ENCODE results near the gene PCDH18.
A peak's percentile ranks its signal among the peaks of the same experiment; 100 is the strongest.
"Not testable (repeated sequence)": the region's sequence is repeated elsewhere in the genome, so short reads cannot be mapped to it uniquely, and the experiment has no call there.

Gene PCDH18

GRCh38 chr4:137531986-137532868 lies at the start of gene PCDH18:
TSS of gene PCDH18 (minus strand) at chr4:137532494. CDS start at chr4:137532088, 406 bp downstream.
- DNase-seq (ENCODE audit: low read depth in 3 of 3) = peak in 1 of 3 donors; percentile 5

- DNase-seq (ENCODE audit: low read depth in 3 of 3) = no peak
These were observed 44.2 kb upstream of the PCDH18 start for GRCh38 chr4:137576446-137576845.

- no peak for DNase-seq (ENCODE audit: low read depth in 3 of 3)
These were observed 40.4 kb upstream of the PCDH18 start for GRCh38 chr4:137572647-137573046.

GRCh38 chr4:137572163-137572562 lies 39.9 kb upstream of the PCDH18 start:
- DNase-seq (ENCODE audit: low read depth in 3 of 3) = no peak

- no peak for DNase-seq (ENCODE audit: low read depth in 3 of 3)
These were observed 27.5 kb upstream of the PCDH18 start for GRCh38 chr4:137559801-137560200.

GRCh38 chr4:137558951-137559350 lies 26.7 kb upstream of the PCDH18 start:
- DNase-seq (ENCODE audit: low read depth in 3 of 3) = no peak

- DNase-seq (ENCODE audit: low read depth in 3 of 3) = no peak
These were observed 13.2 kb upstream of the PCDH18 start for GRCh38 chr4:137545461-137545861.

- no peak for DNase-seq (ENCODE audit: low read depth in 3 of 3)
These were observed 11.4 kb upstream of the PCDH18 start for GRCh38 chr4:137543648-137544047.

- no peak for DNase-seq (ENCODE audit: low read depth in 3 of 3)
These were observed 10.9 kb upstream of the PCDH18 start for GRCh38 chr4:137543198-137543597.

- DNase-seq (ENCODE audit: low read depth in 3 of 3) = no peak
These were observed 9.8 kb upstream of the PCDH18 start for GRCh38 chr4:137541876-137542646.

GRCh38 chr4:137541181-137541580 lies 8.9 kb upstream of the PCDH18 start:
- DNase-seq (ENCODE audit: low read depth in 3 of 3) = no peak

- no peak for DNase-seq (ENCODE audit: low read depth in 3 of 3)
These were observed 8.1 kb upstream of the PCDH18 start for GRCh38 chr4:137540356-137540755.

- DNase-seq (ENCODE audit: low read depth in 3 of 3) = no peak
These were observed 6.2 kb upstream of the PCDH18 start for GRCh38 chr4:137538526-137538925.

GRCh38 chr4:137537807-137538206 lies 5.5 kb upstream of the PCDH18 start:
- not testable (repeated sequence) for DNase-seq (ENCODE audit: low read depth in 3 of 3)

GRCh38 chr4:137536789-137537561 lies 4.7 kb upstream of the PCDH18 start:
- DNase-seq (ENCODE audit: low read depth in 3 of 3) = no peak

- DNase-seq (ENCODE audit: low read depth in 3 of 3) = no peak
These were observed 3.4 kb upstream of the PCDH18 start for GRCh38 chr4:137535718-137536117.

- no peak for DNase-seq (ENCODE audit: low read depth in 3 of 3)
These were observed 2.2 kb upstream of the PCDH18 start for GRCh38 chr4:137534516-137534915.

GRCh38 chr4:137533855-137534254 lies 1.6 kb upstream of the PCDH18 start:
- no peak for DNase-seq (ENCODE audit: low read depth in 3 of 3)

GRCh38 chr4:137532869-137533236 lies 559 bp upstream of the PCDH18 start:
- no peak for DNase-seq (ENCODE audit: low read depth in 3 of 3)

GRCh38 chr4:137531168-137531985 lies 917 bp downstream of the PCDH18 start:
- no peak for DNase-seq (ENCODE audit: low read depth in 3 of 3)

GRCh38 chr4:137530176-137530575 lies 2.1 kb downstream of the PCDH18 start:
- no peak for DNase-seq (ENCODE audit: low read depth in 3 of 3)
